KMS-11 (cell line): ENCODE measurements around the gene UQCRC1.

Experiments used
- H2AFZ ChIP-seq: fragments of 200-600 bp; sonication (generic); 2 replicates; pipeline ENCODE4 v1.6.1; 2016; ENCODE audit warnings: antibody characterized with exemption, mixed run types, low read depth
- H3K27ac ChIP-seq: fragments of 200-600 bp; sonication (generic); 2 replicates; pipeline ENCODE4 v1.6.1; 2016; ENCODE audit warnings: mild to moderate bottlenecking, mixed run types
- H3K27me3 ChIP-seq: fragments of 200-600 bp; sonication (generic); 2 replicates; pipeline ENCODE4 v1.6.1; 2017; ENCODE audit warnings: mild to moderate bottlenecking, low read depth, mixed run types, moderate library complexity; ENCODE audit not compliant: insufficient read depth
- H3K36me3 ChIP-seq: fragments of 200-600 bp; sonication (generic); 2 replicates; pipeline ENCODE4 v1.6.1; 2017; ENCODE audit warnings: mild to moderate bottlenecking, mixed run types; ENCODE audit not compliant: insufficient read depth
- H3K4me1 ChIP-seq: fragments of 200-600 bp; sonication (generic); 2 replicates; pipeline ENCODE4 v1.6.1; 2016; ENCODE audit warnings: mild to moderate bottlenecking, low read depth, mixed run types; ENCODE audit not compliant: poor library complexity, severe bottlenecking
- H3K4me2 ChIP-seq: fragments of 200-600 bp; sonication (generic); 2 replicates; pipeline ENCODE4 v1.7.0; 2016; ENCODE audit warnings: mild to moderate bottlenecking, mixed run types
- H3K4me3 ChIP-seq: fragments of 200-600 bp; sonication (generic); IDR thresholded peaks from 2 replicates; pipeline ENCODE4 v1.6.1; 2017; ENCODE audit warnings: low read depth, low read length, mixed read lengths; ENCODE audit not compliant: insufficient read depth
- H3K79me2 ChIP-seq: fragments of 200-600 bp; sonication (generic); 2 replicates; pipeline ENCODE4 v1.6.1; 2016; ENCODE audit warnings: low read depth, mixed run types; ENCODE audit not compliant: insufficient read depth
- H3K9ac ChIP-seq: fragments of 200-600 bp; sonication (generic); 2 replicates; pipeline ENCODE4 v1.6.1; 2016; ENCODE audit warnings: mild to moderate bottlenecking, mixed run types
- H4K20me1 ChIP-seq: fragments of 200-600 bp; sonication (generic); 2 replicates; pipeline ENCODE4 v1.6.1; 2016; ENCODE audit warnings: mild to moderate bottlenecking, mixed run types; ENCODE audit not compliant: insufficient read depth
- CTCF ChIP-seq: fragments of 200-600 bp; sonication (generic); conservative IDR thresholded peaks from 2 replicates; pipeline ENCODE4 v1.6.1; 2017; ENCODE audit warnings: low read depth, mild to moderate bottlenecking, antibody characterized with exemption, low read length, moderate library complexity, mixed read lengths

Gene UQCRC1

GRCh38 chr3:48555231-48555948, 54.1 kb downstream of the UQCRC1 start:
- no peak overlapping the region for H3K4me3 ChIP-seq

GRCh38 chr3:48553886-48554845, 55.3 kb downstream of the UQCRC1 start:
- Histone ChIP-seq H3K36me3 (no peaks in the 10 kb centered on the region), H4K20me1 (no peaks in the 10 kb centered on the region), H3K79me2 (no peaks in the 10 kb centered on the region), H2AFZ (no peak overlapping the region), H3K4me1 (peaks cover 3% of the 10 kb centered on the region), H3K27me3 (no peaks in the 10 kb centered on the region), H3K4me2 (no peak overlapping the region), H3K27ac (no peak overlapping the region), H3K4me3 (no peak overlapping the region), H3K9ac (no peak overlapping the region)
- no peak for TF ChIP-seq CTCF

More at GRCh38 chr3:48555231-48555948, 54.1 kb downstream of the UQCRC1 start:
- no peak overlapping the region for H3K9ac ChIP-seq
- H3K4me1 ChIP-seq: peaks cover 3% of the 10 kb centered on the region
- no peaks in the 10 kb centered on the region for H3K27me3 ChIP-seq
- H3K27ac ChIP-seq: no peak overlapping the region
- no peak overlapping the region for H3K4me2 ChIP-seq
- H3K36me3 ChIP-seq: no peaks in the 10 kb centered on the region
- no peaks in the 10 kb centered on the region for H3K79me2 ChIP-seq
- no peak overlapping the region for H2AFZ ChIP-seq
- no peak for TF ChIP-seq CTCF
- no peaks in the 10 kb centered on the region for H4K20me1 ChIP-seq

- no peak overlapping the region for H3K27ac ChIP-seq
These were observed 56.1 kb downstream of the UQCRC1 start for GRCh38 chr3:48553361-48553760.

More at GRCh38 chr3:48553361-48553760, 56.1 kb downstream of the UQCRC1 start:
- no peak overlapping the region for H3K9ac ChIP-seq
- H3K4me1 ChIP-seq: peaks cover 3% of the 10 kb centered on the region
- H3K4me2 ChIP-seq: no peak overlapping the region
- no peaks in the 10 kb centered on the region for H3K27me3 ChIP-seq
- H3K4me3 ChIP-seq: no peak overlapping the region
- H4K20me1 ChIP-seq: no peaks in the 10 kb centered on the region
- TF ChIP-seq CTCF: no peak
- H2AFZ ChIP-seq: no peak overlapping the region
- no peaks in the 10 kb centered on the region for H3K79me2 ChIP-seq
- H3K36me3 ChIP-seq: no peaks in the 10 kb centered on the region
